SIG-M5 treated with dmso at 0.1 percent for 504 hours (cell line): ENCODE results near the gene SNX6.
"Not testable (repeated sequence)": the region's sequence is repeated elsewhere in the genome, so short reads cannot be mapped to it uniquely, and the experiment has no call there.

Source experiments
- DNase-seq: peaks from one replicate; lab custom pipeline; 2025; ENCODE audit not compliant: unreplicated experiment; lab: John Stamatoyannopoulos, UW

The SNX6 gene

DNA sequence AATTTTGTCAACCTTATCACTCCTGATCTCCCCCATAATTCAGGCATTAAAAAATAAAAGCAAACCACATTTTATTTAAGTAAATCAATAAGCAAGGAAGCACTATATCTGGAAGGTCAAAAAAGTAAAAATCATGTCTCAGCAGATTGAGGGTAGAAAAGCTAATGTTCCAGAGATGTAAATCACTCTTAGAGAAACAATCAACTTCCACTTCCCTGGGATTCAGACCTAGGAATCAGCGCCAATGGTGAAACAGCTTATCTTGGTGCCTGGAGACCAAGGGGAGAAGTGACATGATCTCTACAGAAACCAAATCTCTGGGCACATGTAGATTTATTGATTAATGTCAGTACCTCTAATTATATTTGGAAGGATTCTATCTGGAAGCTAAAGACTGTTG is 10.9 kb upstream of the SNX6 start:
- no peak for DNase-seq

DNA sequence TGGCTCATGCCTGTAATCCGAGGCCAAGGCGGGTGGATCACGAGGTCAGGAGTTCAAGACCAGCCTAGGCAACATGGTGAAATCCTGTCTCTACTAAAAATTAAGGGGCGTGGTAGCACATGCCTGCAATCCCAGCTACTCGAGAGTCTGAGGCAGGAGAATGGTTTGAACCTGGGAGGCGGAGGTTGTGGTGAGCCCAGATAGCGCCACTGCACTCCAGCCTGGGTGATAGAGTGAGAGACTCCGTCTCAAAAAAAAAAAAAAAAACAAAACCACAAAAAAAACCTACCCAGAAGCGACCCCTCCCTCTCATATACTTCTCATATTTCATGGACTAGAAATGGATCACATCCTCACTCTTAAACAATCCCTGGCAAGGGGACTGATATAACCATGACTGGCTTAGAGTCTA is 4.4 kb upstream of the SNX6 start:
- DNase-seq: not testable (repeated sequence)

DNA sequence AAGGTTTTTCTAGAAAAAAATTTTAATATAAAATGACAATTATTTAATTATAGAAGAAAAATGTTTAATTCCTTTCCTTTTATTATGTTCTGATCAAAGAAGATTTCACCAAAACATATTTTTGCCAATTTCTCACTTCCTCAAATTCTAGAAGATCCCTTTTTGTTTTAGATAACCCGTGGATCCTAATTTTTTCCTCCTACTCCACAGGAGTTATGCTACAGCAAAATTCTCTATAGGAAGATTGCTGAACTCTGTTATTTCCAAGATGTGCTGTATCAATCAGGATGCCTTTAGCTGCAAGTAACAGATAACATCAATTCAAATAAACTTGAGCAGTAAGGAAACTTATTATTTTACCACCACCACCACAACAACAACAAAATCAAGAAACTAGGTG is 3.8 kb upstream of the SNX6 start:
- DNase-seq: no peak

DNA sequence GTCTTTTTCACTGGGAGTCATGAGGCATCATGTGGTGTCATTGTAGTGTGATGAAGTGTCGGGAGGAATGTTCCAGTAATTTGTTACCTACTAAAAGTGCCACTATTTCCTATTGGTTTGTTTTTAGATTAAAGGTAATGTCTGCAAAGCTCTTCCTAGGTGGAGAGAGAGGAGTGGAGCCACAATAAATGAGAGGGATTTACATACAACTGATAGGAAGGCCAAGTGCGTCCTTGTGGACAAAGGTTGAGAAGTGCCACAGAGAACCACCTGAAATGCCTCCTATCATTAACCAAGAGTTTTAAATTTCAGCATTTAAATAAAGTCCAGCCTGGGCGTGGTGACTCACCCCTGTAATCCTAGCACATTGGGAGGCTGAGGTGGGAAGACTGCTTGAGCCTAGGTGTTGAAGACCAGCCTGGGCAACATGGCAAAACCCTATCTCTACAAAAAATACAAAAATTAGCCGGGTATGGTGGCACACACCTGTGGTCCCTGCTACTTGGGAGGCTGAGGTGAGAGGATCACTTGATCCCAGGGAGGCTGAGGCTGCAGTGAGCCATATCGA is 2.5 kb upstream of the SNX6 start:
- DNase-seq: no peak

DNA sequence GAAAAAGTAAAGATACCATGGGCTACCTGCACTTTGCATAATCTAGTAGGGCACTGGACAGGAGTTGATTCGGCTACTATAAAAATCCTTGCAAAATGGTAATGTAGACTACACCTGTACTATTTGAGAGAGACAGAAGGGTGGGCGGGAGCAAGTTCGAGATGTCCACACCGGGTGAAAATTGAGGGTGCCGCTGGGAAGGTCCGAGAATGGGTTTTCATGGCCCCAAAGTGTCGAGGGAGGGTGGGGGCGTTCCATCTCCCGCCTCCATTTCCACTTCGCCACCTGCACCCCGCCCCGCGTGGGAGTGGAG is 648 bp downstream of the SNX6 start:
- no peak for DNase-seq

DNA sequence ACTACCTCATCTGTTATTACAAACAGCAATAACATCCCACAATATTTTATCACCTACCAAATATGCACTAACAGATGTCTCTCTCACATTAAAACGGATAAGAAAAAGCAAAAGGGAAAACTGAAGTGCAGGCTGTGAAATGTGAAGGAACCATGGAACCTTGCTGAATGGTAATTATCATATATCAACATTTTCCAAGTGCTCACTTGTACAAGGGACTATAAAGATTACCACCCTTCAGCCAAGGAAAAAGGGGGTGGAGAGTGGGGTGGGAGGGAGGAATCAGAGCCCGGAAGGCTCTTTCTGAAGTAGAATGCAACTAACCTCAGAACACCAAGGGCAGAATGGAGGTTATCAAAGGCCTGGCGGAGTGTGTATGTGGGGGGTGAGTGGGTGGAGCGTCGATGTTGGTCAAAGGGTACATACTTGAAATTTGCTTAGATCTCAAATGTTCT is 1.2 kb downstream of the SNX6 start:
- no peak for DNase-seq

DNA sequence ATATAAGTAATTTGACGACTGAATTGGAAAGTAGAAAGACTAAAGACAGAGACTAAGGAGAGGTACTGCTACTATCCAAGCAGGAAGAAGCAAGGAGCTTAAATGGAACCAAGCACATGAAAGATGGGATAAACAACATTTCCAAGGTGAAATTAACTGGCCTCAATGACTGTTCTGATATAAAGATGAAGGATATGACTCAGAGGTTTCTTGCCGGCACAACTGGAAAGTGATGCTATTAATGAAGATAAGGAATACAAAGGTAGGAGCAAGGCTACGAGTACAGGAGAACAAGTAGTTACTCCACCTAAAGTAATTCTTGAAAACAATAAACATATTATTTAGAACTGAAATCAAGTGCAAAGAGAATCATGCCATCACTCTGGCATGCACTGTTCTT is 6.4 kb downstream of the SNX6 start:
- DNase-seq: no peak

DNA sequence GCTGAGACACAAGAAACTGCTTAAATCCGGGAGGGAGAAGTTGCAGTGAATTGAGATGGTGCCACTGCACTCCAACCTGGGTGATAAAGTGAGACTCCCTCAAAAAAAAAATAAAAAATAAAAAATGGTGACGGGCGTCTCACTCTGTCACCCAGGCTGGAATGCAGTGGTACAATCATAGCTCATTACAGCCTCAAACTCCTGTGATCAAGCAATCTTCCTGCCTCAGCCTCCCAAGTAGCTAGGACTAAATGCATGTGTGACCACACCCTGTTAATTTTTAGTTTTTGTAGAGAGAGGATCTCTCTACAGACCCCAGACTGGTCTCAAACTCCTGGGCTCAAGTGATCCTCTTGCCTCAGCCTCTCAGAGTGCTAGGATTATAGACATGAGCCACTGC is 9.1 kb downstream of the SNX6 start:
- no peak for DNase-seq

DNA sequence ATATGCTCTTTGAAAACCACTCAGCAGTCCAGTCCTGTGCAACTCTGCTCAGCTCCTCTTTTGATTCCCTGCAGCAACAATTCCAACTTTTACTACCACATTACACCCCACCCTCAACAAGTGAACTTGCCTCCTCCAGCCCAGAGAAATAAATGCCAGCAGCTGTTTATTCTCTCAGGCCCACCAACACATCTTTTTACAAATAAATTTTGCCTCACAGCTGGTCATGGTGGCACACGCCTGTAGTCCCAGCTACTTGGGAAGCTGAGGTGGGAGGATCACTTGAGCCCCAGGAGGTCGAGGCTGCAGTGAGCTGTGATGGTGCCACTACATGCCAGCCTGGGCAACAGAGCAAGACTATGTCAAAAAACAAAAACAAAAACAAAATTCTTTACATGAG is 9.8 kb downstream of the SNX6 start:
- no peak for DNase-seq

DNA sequence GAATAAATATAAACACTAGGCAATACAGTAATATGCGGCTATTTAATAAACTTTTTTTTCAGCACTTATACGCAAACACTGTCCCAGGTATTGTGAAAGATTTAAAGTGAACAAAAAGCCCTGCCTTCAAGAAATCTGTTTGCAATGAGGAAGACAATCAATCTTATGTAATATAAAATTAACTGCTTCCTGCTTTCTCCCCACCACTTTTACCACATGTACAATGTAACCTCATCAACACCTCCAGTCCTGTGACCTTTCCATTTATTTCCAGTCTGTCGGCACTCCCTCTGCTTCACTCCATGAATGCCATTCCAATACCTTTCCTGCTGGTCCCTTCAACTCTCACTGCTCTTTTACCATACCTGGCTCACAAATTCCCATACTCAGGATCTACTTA is 10.5 kb downstream of the SNX6 start:
- DNase-seq: no peak

DNA sequence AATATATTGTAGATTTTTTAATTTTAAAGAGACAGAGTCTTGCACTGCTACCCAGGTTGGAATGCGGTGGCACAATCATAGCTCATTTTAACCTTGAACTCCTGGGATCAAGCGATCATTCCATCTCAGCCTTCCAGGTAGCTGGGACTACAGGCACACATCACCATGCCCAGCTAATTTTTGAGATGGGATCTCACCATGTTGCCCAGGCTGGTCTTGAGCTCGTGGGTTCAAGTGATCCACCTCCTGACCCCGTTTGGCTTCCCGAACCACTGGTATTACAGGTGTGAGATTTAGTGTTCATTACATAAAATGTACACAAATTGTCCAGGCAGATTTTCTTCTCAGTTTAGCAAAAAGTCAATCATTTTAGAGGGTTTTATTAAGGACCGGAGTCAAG is 13.6 kb downstream of the SNX6 start:
- DNase-seq: no peak

DNA sequence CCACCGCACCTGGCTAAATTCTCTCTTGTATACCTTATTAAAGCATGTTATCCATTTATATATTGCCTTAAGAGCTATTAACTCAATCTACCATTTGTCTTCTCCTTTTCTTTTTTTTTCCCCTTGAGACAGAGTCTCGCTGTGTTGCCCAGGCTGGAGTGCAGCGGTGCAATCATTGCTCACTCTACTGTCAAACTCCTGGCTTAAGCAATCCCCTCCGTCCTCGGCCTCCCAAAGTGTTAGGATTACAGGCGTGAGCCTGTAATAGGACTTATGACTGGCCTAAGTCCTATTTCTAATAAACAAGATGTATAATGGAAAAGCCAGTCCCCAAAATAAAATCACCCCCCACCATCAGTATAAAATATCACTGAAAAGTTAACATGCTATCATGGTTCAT is 14.4 kb downstream of the SNX6 start:
- no peak for DNase-seq

DNA sequence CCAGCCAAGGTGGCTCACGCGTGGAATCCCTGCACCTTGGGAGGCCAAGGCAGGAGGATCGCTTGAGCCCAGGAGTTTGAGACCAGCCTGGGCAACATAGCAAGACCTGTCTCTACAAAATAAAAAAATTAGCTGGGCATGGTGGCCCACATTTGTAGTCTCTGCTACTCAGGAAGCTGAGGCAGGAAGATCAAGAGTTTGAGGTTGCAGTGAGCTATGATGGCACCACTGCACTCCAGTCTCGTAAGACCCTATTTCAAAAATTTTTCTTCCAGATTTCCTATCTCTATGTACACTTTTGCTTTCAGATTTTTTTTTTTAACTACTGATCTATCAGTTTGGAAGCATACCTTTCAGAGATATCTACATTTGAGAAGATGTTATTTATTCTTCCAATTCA is 15.3 kb downstream of the SNX6 start:
- no peak for DNase-seq

DNA sequence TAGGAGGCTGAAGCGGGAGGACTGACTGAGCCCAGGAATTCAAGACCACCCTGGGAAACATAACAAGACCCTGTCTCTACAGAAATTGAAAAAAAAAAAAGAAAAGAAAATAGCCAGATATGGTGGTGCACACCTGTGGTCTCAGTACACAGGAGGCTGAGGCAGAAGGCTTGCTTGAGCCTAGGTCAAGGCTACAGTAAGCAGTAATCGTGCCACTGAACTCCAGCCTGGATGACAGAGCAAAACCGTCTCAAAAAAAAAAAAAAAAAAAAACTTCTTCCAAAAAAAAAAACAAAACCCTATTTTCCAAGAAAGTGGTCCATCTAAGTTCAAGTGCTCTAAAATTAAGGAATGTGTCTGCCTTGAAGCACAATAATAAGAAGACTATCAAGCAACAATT is 19.8 kb downstream of the SNX6 start:
- no peak for DNase-seq

DNA sequence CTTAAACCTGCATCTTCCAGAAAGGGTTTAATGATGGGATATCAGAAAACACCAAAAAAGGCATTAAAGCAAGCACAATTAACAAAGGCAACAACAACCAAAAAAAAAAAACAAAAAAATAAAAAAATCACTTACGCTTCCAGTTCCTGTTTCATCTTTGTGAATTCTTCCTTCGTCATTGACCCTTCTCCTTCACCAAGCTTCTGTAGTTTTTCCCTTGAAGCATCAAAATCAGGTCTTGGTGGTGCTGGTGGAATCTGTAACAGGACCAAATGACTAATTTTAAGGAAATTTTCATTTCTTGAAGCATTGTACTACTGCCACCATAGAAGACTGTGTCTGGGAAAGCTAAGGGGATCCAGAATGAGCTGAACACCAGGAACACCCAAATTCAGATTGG is 24.5 kb downstream of the SNX6 start:
- no peak for DNase-seq

DNA sequence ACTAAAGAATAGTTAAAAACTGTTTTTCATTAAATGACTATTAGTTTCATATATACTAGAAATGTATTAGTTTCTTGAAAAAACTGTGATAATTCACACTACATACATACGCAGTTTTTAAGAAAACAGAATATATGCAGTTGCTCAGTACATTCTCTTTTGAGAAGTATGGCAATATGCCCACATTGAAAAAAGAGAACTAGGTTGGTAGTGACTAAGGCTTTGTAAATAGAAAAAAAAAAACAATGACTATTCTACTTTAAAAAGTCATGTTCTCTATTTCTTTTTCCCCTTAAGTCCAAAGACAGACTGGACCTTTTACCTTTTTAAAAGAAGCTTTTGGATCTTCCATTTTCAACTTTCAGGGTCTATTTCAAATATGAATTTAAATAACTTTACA is 25.0 kb downstream of the SNX6 start:
- DNase-seq: no peak

DNA sequence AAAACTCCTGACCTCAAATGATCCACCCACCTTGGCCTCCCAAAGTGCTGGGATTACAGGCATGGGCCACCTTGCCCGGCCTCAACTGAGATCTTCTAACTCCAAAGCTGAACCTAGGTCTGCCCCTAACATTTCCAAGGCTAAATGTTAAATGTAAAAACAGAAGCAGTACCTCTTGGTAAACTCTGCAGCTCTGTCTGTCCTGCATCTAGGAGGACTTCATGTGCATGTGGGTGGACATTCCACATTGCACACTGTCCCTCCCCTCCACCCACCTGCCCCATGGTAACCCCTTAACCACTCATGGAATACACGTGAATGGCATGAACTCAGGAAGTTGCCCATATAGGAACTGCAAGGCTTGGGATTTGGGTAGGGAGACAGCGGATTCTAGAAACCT is 33.1 kb downstream of the SNX6 start:
- DNase-seq: no peak

DNA sequence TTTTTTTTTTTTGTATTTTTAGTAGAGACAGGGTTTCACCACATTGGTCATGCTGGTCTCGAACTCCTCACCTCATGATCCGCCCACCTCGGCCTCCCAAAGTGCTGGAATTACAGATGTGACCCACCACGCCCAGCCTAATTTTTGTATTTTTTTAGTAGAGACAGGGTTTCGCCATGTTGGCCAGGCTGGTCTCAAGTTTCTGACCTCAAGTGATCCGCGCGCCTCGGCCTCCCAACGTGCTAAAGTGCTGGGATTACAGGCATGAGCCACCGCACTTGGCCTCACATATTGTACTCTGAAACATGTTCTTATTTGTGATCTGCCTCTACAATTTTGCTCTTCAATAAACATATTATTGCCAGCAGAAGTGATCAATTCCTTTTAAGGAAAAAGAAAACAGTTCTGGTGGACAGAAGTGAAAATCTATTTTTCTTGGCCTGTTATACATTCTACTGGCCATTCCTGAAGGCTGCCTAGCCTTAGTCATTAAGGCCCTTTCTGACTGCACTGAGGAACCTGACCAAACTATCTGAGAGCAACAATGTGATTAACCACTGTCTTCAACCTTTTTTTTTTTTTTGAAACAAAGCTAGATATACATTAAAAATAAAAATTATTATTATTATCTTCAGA is 36.1 kb downstream of the SNX6 start:
- no peak for DNase-seq

DNA sequence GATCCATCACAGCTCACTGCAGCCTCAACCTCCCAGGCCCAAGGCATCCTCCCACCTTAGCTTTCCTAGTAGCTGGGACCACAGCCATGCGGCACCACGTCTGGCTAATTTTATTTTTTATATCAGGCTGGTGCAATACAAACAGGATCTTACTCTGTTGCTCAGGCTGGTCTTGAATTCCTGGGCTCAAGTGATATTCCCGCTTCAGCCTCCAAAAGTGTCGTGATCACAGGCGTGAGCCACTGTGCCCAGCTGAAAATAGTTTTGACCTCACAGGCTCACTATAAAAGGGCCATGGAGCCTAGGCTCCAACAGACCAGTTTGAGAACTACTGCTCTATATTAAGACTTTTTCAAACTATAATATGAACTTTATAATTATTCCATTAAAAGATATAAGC is 37.3 kb downstream of the SNX6 start:
- no peak for DNase-seq

DNA sequence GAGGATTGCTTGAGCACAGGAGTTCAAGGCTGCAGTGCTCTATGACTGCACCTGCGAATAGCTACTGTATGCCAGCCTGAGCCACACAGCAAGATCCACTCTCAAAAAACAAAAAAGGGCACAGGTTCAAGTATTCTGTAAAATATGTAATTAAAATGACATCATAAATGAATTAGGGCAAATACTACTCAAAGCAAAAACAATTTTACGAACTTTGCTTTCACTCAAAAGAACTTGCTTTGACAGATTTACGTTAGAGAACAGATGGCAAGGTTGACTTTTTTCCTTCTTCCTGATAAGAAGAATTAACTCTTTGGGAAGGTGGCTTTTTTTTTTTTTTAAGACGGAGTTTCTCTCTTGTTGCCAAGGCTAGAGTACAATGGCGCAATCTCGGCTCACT is 46.4 kb downstream of the SNX6 start:
- no peak for DNase-seq

DNA sequence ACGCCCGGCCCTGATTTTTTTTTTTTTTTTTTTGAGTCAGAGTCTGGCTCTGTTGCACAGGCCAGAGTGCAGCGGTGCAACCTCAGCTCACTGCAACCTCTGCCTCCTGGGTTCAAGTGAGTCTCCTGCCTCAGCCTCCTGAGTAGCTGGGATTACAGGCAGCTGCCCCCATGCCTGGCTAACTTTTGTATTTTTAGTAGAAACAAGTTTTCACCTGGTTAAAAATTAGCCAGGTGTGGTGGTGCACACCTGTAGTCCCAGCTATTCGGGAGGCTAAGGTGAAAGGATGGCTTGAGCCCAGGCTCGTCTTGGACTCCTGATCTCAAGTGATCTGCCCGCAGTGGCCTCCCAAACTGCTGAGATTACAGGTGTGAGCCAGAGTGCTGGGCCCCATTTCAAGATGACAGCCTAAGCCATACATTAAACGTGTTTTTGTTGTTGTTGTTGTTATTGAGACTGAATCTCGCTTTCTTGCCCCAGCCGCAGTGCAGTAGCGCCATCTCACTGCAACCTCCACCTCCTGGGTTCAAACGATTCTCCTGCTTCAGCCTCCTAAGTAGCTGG is 47.7 kb downstream of the SNX6 start:
- DNase-seq: no peak

DNA sequence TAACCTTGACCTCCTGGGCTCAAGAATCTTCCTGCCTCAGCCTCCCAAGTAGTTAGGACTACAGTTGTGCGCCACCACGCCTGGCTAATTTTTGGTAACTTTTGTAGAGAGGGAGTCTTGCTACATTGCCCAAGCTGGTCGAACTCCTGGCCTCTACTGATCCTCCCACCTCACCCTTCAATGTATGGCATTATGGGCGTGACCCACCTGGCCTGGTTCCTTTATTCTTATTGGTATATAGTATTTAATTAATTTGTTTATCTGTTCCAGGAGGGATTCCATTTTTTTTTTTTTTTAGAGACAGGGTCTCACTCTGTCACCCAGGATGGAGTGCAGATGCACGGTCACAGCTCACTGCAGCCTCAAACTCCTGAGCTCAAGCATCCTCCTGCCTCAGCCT is 49.6 kb downstream of the SNX6 start:
- DNase-seq: no peak

DNA sequence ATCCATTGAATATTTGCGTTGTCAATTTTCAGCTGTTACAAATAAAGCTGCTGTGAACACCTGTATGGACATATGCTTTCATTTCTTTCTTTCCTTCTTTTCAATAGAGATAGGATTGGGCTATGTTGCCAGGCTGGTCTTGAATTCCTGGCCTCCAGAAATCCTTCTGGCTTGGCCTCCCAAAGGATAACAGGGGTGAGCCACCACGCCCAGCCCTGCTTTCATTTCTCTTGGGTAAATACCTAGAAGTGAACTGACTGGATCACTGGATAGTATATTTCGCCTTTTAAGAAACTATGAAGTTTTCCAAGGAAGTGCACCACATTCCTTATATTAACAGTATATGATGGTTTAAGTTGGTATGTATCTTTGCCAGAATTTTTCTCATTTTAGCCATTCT is 58.2 kb downstream of the SNX6 start:
- no peak for DNase-seq
